ENCODE results near the gene GCLC.

DNA sequence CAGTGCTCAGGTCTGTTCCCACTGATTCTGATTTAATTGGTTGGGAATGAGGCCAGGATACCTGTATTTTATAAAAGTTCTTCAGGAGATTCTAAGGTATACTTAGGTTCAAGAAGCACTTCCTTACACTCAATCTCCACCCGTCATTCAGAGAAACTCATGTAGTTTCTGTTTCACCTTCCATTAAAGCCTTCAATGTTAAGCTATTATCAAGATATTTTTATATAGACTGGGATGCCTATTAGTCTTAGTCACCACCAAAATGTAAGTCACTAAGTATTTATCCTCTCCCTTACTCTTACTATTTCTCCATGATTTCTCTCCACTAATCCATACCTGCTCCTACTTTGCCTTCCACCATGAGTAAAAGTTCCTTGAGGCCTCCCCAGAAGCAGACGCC lies 38.1 kb upstream of the GCLC start:
- TF ChIP-seq RAD21 (IDR thresholded peaks at IDR 0.05; ENCODE audit: low read depth) (no peak), TAF1 (IDR thresholded peaks at IDR 0.05; ENCODE audit: low read depth) (no peak)
